T-helper 1 cell treated with Interleukin-12 subunit alpha and Interleukin-12 subunit beta and Interleukin-4 antibody, amounts not matched to agents 30 ng/mL and 1 ng/mL, for 36 hours (primary cell): ENCODE results near the gene NRG3. TPM values are rescaled to one million over a fixed set of nuclear protein-coding genes. Genes with fewer than 3 reads are reported as not detected.
"Not testable (repeated sequence)": the region's sequence is repeated elsewhere in the genome, so short reads cannot be mapped to it uniquely, and the experiment has no call there.

Source experiments
- intact Hi-C: fragments of 100-400 bp; cut with micrococcal nuclease; formaldehyde crosslinking; loops from one replicate; pipeline ENCODE4 v1.15.1; 2024
- total RNA-seq: library from RNA; stranded (reverse); gene quantifications from 2 replicates; pipeline ENCODE4 v1.2.3, GENCODE V29; 2022

Gene NRG3
- total RNA-seq, 1 donor from 2014 or later, result not detected

DNA sequence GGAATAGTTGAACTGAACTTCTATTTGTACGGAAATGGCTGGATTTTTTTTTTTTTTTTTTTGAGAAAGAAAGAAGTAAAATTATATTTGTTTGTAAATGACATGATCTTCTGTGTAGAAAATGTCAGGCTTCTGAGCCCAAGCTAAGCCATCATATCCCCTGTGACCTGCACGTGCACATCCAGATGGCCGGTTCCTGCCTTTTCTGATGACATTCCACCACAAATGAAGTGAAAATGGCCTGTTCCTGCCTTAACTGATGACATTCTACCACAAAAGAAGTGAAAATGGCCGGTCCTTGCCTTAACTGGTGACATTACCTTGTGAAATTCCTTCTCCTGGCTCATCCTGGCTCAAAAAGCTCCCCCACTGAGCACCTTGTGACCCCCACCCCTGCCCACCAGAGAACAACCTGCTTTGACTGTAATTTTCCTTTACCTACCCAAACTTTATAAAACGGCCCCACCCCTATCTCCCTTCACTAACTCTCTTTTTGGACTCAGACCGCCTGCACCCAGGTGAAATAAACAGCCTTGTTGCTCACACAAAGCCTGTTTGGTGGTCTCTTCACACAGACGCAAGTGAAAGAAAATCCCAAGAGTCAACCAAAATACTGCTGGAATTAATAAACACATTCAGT is 1085.5 kb downstream of the NRG3 start:
- intact Hi-C loops, result not testable (repeated sequence)

DNA sequence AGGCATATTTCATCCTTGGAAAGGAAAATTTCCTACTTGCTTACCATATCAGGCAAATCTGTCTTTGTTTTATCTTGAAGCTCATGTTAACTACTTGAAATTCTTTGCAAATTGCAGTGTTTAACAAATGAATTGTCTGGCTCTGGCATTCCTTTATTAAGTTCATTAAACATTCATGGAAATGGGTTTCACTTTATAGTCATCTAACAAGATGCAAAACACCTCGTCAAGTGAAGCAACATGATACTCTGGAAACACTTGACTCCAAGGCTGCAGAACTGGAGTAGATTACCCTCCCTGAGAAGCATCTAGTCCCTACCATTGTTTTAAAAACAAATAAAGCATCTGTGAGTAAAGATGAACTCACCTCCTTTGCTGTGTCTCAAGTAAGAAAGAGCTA is 1086.9 kb downstream of the NRG3 start:
- intact Hi-C loops, result no loop called here

- intact Hi-C loops, result no loop called here
These were observed 1091.1 kb downstream of the NRG3 start for GRCh38 chr10:82966130-82966529.

GRCh38 chr10:82968533-82968932 is 1093.5 kb downstream of the NRG3 start:
- intact Hi-C loops, result no loop called here

DNA sequence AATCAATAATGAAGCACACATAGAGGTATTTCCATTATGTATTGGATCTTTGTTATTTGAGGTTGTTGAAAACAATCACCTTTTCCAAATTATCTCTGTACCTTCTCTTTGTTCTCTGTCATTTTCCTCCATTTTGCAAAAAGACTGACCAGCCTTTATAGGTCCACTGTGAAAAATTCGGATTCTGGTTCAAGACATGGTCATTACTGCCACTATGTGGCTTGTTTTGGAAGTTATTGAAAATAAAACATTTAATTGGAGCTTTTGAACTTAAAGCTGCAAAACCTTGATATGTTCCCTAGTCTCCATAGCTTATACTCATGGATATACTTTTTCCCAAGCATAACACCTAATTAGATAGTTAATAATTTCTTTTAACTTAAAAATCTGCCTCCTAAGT is 1094.4 kb downstream of the NRG3 start:
- intact Hi-C loops, result no loop called here

DNA sequence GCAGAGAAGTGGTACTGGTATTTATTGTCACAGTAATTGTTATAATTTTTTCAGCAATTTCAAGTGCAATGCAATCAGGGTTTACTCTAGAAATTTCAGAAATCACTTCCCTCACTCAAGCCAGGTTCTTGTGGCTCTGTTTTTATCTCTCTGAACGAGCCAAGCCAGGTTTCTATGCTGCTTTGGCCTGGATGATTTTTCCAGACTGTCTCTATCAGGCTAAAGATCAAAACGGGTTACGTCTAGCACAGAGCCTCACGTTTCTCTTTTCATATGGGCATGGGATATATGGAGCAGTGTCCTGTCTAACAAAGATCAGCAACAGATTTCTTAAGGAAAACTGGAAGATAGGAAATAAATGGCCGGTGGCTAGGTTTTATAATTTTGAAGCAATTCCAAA is 1105.3 kb downstream of the NRG3 start:
- intact Hi-C loops, result no loop called here

GRCh38 chr10:82981137-82981723 is 1106.2 kb downstream of the NRG3 start:
- intact Hi-C loops, result no loop called here

DNA sequence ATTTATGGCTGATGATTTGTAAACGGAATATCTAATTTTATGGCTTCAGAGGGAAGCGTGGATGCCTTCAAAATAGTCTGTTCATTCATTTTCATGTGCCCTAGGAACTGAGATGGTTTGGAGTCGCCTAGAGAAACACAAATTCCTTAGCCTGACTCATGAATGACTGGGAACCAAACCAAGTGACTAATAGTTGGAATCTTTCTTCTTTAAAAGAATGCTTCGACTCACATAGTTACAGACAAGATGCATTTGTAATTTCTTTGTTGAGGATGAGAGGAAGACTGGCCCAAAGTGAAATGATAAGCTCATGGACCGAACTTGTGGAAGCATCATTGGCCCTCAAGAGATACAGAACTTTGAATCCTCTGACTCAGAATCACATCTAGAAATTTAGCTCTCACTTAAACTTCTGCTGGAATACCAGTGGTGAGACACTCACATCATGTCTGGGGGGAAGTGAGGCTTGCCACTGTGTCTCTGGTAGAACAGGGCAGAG is 1107.2 kb downstream of the NRG3 start:
- intact Hi-C loops, result no loop called here

- intact Hi-C loops, result no loop called here
These were observed 1111.2 kb downstream of the NRG3 start for GRCh38 chr10:82986216-82986615.

DNA sequence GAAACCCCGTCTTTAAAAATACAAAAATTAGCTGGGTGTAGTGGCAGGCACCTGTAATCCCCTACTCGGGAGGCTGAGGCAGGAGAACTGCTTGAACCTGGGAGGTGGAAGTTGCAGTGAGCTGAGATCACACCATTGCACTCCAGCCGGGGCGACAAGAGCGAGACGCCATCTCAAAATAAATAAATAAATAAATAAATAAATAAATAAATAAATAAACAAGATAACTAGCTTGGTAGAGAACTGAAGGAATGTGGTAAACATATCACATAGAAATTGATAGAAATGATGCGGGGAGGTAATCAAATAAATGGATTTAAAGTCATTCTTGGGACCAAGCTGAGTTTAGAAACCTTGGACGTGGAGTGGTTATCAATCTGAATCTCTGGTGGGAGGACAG is 1131.5 kb downstream of the NRG3 start:
- intact Hi-C loops, result not testable (repeated sequence)

DNA sequence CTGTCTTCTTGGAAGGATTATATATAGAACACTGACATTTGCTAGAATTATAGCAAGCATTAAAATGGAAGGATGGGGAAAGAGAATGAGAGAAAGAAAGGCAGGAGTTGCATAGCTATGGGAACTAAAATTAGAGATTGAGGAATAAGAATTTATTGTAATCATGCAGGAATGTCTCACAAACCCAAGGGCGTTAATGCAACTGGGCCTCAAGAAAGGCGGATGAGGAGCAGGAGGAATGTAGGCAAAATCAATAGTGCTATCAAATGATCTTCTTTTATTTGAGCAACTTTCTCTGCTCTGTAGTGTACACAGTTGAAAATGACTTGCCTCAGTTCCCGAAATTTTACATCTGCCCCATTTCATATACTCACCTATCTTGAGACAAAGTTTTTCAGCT is 1132.5 kb downstream of the NRG3 start:
- intact Hi-C loops, result no loop called here

DNA sequence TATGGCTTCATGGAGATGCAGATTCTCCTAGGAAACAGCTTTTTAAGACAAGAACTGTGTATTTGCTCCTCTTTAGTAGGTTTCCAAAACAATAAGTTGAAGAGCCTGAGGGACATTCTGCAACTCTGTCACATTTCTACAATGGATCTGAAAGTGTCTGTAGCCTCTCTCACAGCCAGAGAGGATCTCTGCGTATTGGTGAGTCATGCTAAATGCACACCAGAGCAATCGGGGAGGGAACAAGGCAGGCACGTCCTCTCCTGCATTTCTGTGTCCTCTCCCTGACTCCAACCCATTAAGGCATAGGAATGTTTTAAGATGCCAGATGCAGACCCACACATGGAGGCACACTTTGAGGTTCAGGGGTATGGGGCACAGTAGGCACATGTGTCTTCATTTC is 1137.9 kb downstream of the NRG3 start:
- intact Hi-C loops, result no loop called here

GRCh38 chr10:83017076-83017867 is 1142.3 kb downstream of the NRG3 start:
- intact Hi-C loops, result no loop called here

GRCh38 chr10:83023662-83024061 is 1148.7 kb downstream of the NRG3 start:
- intact Hi-C loops, result no loop called here
